Memory B cell (primary cell): ENCODE results near the gene SOX18.

ENCODE experiments used
- ATAC-seq: fragments of 150-1000 bp; cut with Tn5 transposase; 2 replicates; pipeline ENCODE4 v1.10.0; 2021; ENCODE audit warnings: low read depth, mild to moderate bottlenecking, moderate library complexity
- DNase-seq, 2 donors: peaks; one replicate each; pipeline ENCODE4 v3.0.0; 2022; ENCODE audit warnings: low spot score in 2 of 2
- H3K27ac Mint-ChIP-seq: one replicate; pipeline ENCODE4 v1.8.0; 2022; ENCODE audit warnings: mild to moderate bottlenecking, moderate library complexity, mixed read lengths
- H3K27me3 Mint-ChIP-seq: one replicate; pipeline ENCODE4 v1.8.0; 2022; ENCODE audit warnings: mixed read lengths
- H3K36me3 Mint-ChIP-seq: one replicate; pipeline ENCODE4 v1.8.0; 2022; ENCODE audit warnings: mild to moderate bottlenecking, mixed read lengths
- H3K4me1 Mint-ChIP-seq: one replicate; pipeline ENCODE4 v1.8.0; 2022; ENCODE audit warnings: mixed read lengths
- H3K4me3 Mint-ChIP-seq: one replicate; pipeline ENCODE4 v1.8.0; 2022; ENCODE audit warnings: mild to moderate bottlenecking, moderate library complexity, mixed read lengths
- H3K9me3 Mint-ChIP-seq: one replicate; pipeline ENCODE4 v1.8.0; 2022; ENCODE audit warnings: mixed read lengths

SOX18 gene

DNA sequence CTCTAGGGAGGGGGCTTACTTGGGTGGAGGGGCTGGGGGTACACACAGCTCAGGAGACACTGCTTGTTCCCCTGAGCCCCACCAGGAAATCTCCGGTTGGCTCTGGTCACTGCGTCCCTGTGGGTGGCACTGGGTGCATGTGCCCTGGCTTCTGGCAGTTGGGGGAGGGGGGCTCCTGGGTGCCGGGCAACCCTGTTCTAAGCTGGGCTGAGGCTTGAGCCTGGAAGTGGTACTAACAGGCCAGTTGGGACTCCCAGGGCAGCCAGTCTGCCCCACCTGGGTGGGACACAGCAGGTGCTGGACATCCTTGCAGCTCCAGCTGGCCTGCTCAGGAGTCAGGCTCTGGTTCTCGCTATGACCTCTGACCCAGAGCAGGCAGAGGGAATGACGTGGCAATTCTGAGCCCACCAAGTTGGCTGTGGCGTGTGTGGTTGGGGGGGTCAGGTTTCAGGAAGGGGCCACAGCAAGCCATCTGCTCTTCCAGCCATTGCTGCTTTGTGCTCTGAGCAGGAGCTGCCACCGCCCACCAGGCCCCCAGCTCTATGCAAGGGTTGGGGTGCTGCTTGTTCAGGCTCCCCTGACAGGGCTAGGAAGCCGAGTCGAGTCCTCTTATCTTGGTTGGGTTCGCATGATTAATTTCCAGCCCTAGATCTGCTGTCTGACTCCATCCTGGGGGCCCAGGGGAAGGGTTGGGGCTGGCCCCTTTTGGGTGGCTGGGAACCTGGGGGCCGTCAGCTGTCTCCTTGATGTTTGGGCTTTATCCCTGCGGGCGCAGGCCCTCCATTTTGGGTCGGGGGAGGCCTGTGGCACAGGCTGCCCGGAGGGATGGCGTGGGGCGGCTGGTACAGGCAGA is 12.9 kb downstream of the SOX18 start:
- Mint-ChIP-seq H3K27ac (no peak overlapping the region), H3K4me1 (peaks cover 2% of the 10 kb centered on the region), H3K9me3 (no peaks in the 10 kb centered on the region), H3K27me3 (no peaks in the 10 kb centered on the region), H3K36me3 (peaks cover 2% of the 10 kb centered on the region), H3K4me3 (no peak overlapping the region)
- no peak for DNase-seq
- ATAC-seq = no peak

DNA sequence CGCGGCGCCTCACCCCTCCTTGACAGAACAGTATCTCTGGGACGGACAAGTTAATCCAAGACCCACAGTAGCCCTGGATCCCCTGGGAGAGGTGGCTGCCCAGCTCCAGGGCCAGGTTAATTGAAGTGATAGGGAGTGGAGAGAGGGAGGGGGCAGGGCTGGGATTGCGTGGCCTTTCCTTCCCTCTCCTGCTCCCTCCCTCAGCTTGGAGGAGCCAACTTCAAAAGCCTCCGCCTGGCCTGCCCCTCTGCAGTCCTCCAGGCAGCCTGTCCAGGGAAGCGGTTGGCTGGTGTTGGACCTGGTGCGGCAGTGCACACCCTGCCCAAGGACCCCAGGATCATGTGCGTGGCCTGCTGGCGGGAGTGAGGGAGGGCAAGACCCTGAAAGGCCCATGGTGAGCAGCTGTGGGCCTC is 13.5 kb downstream of the SOX18 start, which contains the start of gene C20orf204:
TSS of gene C20orf204 (plus strand) at position 250 of the 413 bp plus-strand sequence. CDS start at position 392, 142 bp downstream.
- ATAC-seq = no peak
- no peak for DNase-seq
- Mint-ChIP-seq H3K36me3 (peaks cover 5% of the 10 kb centered on the region), H3K27ac (no peak within 1 kb of the TSS), H3K9me3 (no peaks in the 10 kb centered on the region), H3K4me3 (no peak within 1 kb of the TSS), H3K4me1 (peaks cover 2% of the 10 kb centered on the region), H3K27me3 (no peaks in the 10 kb centered on the region)

- H3K27ac Mint-ChIP-seq = no peak overlapping the region
- ATAC-seq (no peak), DNase-seq (no peak)
- H3K36me3 Mint-ChIP-seq = peaks cover 9% of the 10 kb centered on the region
- no peaks in the 10 kb centered on the region for H3K27me3 Mint-ChIP-seq
- H3K9me3 Mint-ChIP-seq = no peaks in the 10 kb centered on the region
- no peak overlapping the region for H3K4me3 Mint-ChIP-seq
- H3K4me1 Mint-ChIP-seq = peaks cover 2% of the 10 kb centered on the region
Observed at GRCh38 chr20:64035066-64035932, 14.1 kb downstream of the SOX18 start.

- no peaks in the 10 kb centered on the region for H3K9me3 Mint-ChIP-seq
- DNase-seq (no peak), ATAC-seq (no peak)
- H3K27ac Mint-ChIP-seq = no peak overlapping the region
- peaks cover 2% of the 10 kb centered on the region for H3K4me1 Mint-ChIP-seq
- no peak overlapping the region for H3K4me3 Mint-ChIP-seq
- H3K27me3 Mint-ChIP-seq = no peaks in the 10 kb centered on the region
- peaks cover 14% of the 10 kb centered on the region for H3K36me3 Mint-ChIP-seq
Observed at GRCh38 chr20:64033981-64034493, 15.4 kb downstream of the SOX18 start.

DNA sequence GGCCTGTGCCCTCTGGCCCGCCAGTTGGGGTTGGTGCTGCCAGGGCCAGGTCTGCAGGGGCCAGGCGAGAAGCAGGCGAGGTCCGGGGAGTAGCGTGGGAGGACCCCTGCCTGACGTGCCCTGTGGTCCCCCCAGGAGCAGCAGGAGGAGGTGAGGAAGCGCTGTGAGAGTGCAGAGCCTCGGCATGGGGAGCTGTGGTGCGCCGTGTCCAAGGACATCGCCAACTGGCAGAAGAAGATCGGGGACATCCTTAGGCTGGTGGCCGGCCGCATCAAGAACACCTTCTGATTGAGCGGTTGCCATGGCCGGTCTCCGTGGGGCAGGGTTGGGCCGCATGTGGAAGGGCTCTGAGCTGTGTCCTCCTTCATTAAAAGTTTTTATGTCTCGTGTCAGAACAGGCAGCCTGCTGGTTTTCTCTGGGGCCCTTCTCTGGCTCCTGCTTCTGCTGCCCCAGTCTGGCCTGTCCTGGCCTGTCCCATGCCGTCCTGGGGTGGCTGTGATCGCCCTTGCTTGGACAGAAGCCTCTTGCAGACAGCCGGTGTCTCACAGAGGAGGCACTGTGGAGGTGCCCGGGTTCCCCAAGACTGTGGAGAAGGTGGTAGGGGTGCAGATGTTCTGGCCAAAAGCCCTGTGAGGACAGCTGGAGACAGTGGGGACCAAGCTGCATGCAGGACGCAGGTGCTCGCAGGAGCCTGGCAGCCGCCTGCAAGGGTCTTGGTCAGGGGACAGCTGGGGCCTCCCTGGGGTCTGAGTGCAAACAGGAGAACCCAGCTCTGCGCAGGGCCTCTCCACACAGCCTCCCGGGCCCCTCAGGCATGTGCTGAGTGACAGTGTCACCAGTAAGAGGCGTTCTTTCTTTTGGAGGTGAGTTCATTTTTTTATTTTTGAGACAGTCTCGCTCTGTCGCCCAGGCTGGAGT is 16.5 kb downstream of the SOX18 start:
- H3K27ac Mint-ChIP-seq = no peak overlapping the region
- peaks cover 2% of the 10 kb centered on the region for H3K4me1 Mint-ChIP-seq
- no peaks in the 10 kb centered on the region for H3K27me3 Mint-ChIP-seq
- no peak overlapping the region for H3K4me3 Mint-ChIP-seq
- H3K36me3 Mint-ChIP-seq = peaks cover 15% of the 10 kb centered on the region
- ATAC-seq (no peak), DNase-seq (no peak)
- H3K9me3 Mint-ChIP-seq = no peaks in the 10 kb centered on the region

DNA sequence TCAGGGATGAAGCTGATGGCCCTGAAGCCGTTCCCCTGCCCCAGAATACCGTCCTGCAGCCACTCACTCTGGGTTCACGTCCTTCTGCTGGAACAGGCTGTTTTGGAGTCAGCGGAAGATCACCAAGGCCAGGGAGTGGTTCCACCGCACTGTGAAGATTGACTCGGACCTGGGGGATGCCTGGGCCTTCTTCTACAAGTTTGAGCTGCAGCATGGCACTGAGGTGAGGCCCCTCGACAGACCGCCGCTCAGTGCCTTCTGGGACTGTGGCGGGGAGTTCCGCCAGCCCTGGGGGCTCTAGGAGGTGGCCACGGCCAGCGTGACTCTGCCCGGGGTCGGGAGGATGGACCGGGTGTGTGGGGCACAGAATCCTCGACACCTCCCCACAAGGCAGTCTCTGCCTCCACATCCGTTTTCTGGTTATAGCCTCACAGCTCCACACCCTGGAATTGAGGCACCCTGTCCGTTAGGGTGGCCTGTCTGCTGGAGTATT is 17.6 kb downstream of the SOX18 start:
- DNase-seq (no peak), ATAC-seq (no peak)
- Mint-ChIP-seq H3K4me3 (no peak overlapping the region), H3K27ac (no peak overlapping the region), H3K4me1 (no peaks in the 10 kb centered on the region), H3K9me3 (no peaks in the 10 kb centered on the region), H3K36me3 (peaks cover 20% of the 10 kb centered on the region), H3K27me3 (no peaks in the 10 kb centered on the region)

DNA sequence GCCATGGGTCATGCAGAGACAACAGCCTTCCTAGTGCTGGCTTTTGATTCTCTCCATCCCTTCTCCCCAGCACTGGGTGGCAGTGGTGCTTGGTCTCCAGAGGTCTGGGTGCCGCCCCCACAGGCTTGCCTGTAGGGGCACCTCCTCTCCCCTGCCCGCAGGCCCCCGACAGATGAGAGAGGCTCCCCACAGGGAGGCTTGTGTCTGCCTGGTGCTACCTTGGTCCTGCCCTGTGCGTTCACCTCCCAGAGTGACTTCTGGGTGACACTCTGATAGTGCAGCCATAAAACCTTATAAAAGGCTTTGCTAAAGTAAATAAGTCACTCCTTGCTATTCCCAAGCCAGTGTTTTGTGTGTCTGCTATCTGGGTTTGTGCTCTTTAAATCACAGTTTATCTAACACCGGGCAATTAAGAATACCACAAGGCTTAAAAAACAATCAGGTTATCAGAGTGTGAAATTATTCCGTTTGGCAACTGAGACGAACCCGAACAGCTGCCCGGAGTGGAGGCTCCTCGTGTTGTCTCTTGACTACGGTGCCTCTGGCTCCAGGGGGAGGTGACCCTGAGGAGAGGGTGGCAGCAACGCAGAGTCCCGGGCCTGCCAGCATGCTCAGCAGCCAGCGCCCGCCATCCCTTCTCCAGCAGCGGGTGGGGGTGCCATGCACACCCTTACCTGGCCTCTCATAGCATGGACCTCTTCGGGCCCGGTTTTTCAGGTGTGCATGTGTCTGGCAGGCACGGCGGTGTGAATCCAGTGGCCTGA is 18.9 kb downstream of the SOX18 start:
- DNase-seq = no peak
- Mint-ChIP-seq H3K27me3 (no peaks in the 10 kb centered on the region), H3K4me3 (no peak overlapping the region), H3K4me1 (no peaks in the 10 kb centered on the region), H3K36me3 (peaks cover 24% of the 10 kb centered on the region), H3K9me3 (no peaks in the 10 kb centered on the region), H3K27ac (no peak overlapping the region)
- ATAC-seq = no peak

GRCh38 chr20:64029293-64030117 is 19.9 kb downstream of the SOX18 start:
- Mint-ChIP-seq H3K36me3 (peaks cover 27% of the 10 kb centered on the region), H3K9me3 (no peaks in the 10 kb centered on the region), H3K27ac (no peak overlapping the region), H3K4me3 (no peak overlapping the region), H3K27me3 (no peaks in the 10 kb centered on the region), H3K4me1 (no peaks in the 10 kb centered on the region)
- DNase-seq = no peak
- ATAC-seq = no peak

DNA sequence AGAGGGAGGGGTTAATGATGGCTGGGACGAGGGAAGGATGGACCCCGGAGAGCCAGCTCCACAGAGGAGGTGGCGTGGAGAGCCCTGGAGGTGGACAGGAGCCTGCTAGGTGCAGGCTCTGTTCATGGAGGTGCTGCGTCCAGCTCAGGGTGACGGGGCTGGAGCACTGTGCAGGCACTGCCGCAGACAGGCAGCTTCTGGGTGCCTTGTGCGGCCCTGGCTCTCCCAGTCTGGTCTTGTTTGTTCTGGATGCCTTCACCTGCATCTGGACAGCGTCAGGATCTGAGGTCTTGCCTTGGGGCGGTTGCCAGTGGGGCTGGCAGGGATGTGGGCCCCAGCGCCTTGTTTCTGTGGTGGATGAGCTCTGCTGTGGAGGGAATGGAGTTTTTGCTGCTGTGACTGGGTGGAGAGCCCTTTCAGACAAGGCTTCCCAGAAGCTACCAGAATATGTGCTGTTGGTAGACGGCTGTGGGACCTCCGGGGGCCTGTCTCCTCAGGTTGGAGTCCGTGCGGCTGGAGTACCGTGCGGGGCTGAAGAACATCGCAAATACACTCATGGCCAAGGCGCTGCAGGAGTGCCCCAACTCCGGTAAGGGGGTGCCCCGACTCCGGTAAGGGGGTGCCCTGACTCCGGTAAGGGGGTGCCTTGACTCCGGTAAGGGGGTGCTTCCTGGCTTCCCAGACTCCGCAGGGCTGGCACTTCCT is 21.3 kb downstream of the SOX18 start:
- Mint-ChIP-seq H3K36me3 (peaks cover 35% of the 10 kb centered on the region), H3K4me1 (no peaks in the 10 kb centered on the region), H3K27me3 (no peaks in the 10 kb centered on the region), H3K27ac (no peak overlapping the region), H3K4me3 (no peak overlapping the region), H3K9me3 (no peaks in the 10 kb centered on the region)
- ATAC-seq = no peak
- no peak for DNase-seq

DNA sequence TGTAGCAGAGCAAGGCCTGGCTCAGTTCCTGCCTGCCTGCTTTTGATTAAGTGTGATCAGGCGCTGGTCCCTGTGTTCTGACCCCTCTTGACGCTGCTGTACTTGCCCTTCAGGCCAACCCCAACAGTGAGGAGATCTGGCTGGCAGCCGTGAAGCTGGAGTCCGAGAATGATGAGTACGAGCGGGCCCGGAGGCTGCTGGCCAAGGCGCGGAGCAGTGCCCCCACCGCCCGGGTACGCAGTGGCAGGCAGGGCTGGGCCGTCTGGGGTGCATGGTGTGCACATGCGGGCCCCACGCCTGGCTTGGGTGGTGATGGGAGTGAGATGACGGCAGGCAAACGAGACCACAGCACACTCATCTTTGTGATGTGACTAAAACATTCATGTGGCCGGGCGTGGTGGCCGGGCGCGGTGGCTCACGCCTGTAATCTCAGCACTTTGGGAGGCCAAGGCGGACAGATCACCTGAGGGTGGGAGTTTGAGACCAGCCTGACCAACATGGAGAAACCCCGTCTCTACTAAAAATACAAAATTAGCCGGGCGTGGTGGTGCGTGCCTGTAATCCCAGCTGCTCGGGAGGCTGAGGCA is 23.5 kb downstream of the SOX18 start:
- Mint-ChIP-seq H3K27ac (no peak overlapping the region), H3K4me3 (no peak overlapping the region), H3K4me1 (no peaks in the 10 kb centered on the region), H3K27me3 (no peaks in the 10 kb centered on the region), H3K9me3 (no peaks in the 10 kb centered on the region), H3K36me3 (peaks cover 36% of the 10 kb centered on the region)
- no peak for DNase-seq
- no peak for ATAC-seq

GRCh38 chr20:64025101-64025825 is 24.2 kb downstream of the SOX18 start:
- Mint-ChIP-seq H3K4me3 (no peak overlapping the region), H3K27me3 (no peaks in the 10 kb centered on the region), H3K4me1 (no peaks in the 10 kb centered on the region), H3K9me3 (no peaks in the 10 kb centered on the region), H3K27ac (no peak overlapping the region), H3K36me3 (peaks cover 32% of the 10 kb centered on the region)
- ATAC-seq (no peak), DNase-seq (no peak)
